CD4-positive, alpha-beta T cell treated with Interferon gamma for 1 hour (primary cell): ENCODE results near the gene PSMB2.
"Not testable (repeated sequence)": the region's sequence is repeated elsewhere in the genome, so short reads cannot be mapped to it uniquely, and the experiment has no call there.

Experiments used
- DNase-seq: peaks from one replicate; pipeline ENCODE4 v3.0.0-alpha.2; 2020

The PSMB2 gene

GRCh38 chr1:35641233-35641866 lies at the start of gene PSMB2:
Gene PSMB2, minus strand, starts transcription at chr1:35641526. Its CDS starts 94 bp downstream, at chr1:35641432.
- peak; percentile 92 for DNase-seq

- no peak for DNase-seq
These were observed 49.8 kb upstream of the PSMB2 start for GRCh38 chr1:35691080-35691479.

- DNase-seq = not testable (repeated sequence)
These were observed 48.8 kb upstream of the PSMB2 start for GRCh38 chr1:35690103-35690502.

- DNase-seq = no peak
These were observed 46.8 kb upstream of the PSMB2 start for GRCh38 chr1:35688161-35688560.

GRCh38 chr1:35683012-35683411 lies 41.7 kb upstream of the PSMB2 start:
- no peak for DNase-seq

- no peak for DNase-seq
These were observed 38.9 kb upstream of the PSMB2 start for GRCh38 chr1:35680271-35680670.

GRCh38 chr1:35675773-35676172 lies 34.4 kb upstream of the PSMB2 start:
- no peak for DNase-seq

GRCh38 chr1:35674111-35674510 lies 32.8 kb upstream of the PSMB2 start:
- DNase-seq = no peak

GRCh38 chr1:35672116-35672515 lies 30.8 kb upstream of the PSMB2 start:
- no peak for DNase-seq

GRCh38 chr1:35668506-35668905 lies 27.2 kb upstream of the PSMB2 start:
- DNase-seq = no peak

GRCh38 chr1:35666916-35667315 lies 25.6 kb upstream of the PSMB2 start:
- no peak for DNase-seq

- DNase-seq = no peak
These were observed 24.9 kb upstream of the PSMB2 start for GRCh38 chr1:35666216-35666615.

- DNase-seq = no peak
These were observed 22.1 kb upstream of the PSMB2 start for GRCh38 chr1:35663434-35663833.

- DNase-seq = no peak
These were observed 20.1 kb upstream of the PSMB2 start for GRCh38 chr1:35661474-35661795.

- DNase-seq = no peak
These were observed 19.5 kb upstream of the PSMB2 start for GRCh38 chr1:35660581-35661473.

- DNase-seq = no peak
These were observed 18.3 kb upstream of the PSMB2 start for GRCh38 chr1:35659589-35659988.

- DNase-seq = no peak
These were observed 16.5 kb upstream of the PSMB2 start for GRCh38 chr1:35657851-35658250.

- DNase-seq = no peak
These were observed 15.5 kb upstream of the PSMB2 start for GRCh38 chr1:35656863-35657232.

- no peak for DNase-seq
These were observed 15.0 kb upstream of the PSMB2 start for GRCh38 chr1:35656148-35656862.

- no peak for DNase-seq
These were observed 13.9 kb upstream of the PSMB2 start for GRCh38 chr1:35655196-35655595.

- no peak for DNase-seq
These were observed 9.1 kb upstream of the PSMB2 start for GRCh38 chr1:35650416-35650815.

- DNase-seq = no peak
These were observed 4.7 kb upstream of the PSMB2 start for GRCh38 chr1:35646043-35646442.

GRCh38 chr1:35644204-35644603 lies 2.9 kb upstream of the PSMB2 start:
- no peak for DNase-seq

GRCh38 chr1:35642471-35642955 lies 1.2 kb upstream of the PSMB2 start:
- DNase-seq = peak; percentile 5
